Calu3 (cell line): ENCODE results near the gene XPO5. TPM values are rescaled to one million over a fixed set of nuclear protein-coding genes. Genes with fewer than 3 reads are reported as not detected.
A peak's percentile ranks its signal among the peaks of the same experiment; 100 is the strongest.

ENCODE experiments used
- BruUV-seq: library from RNA; stranded (reverse); fragments of 400-500 nt; replicated peaks from 2 replicates; lab custom pipeline; 2021; lab: Mats Ljungman, UMichigan
- CTCF ChIA-PET: fragments of 300-600 bp; sonication (Branson Sonifier 250); formaldehyde crosslinking; loops from one replicate; lab custom pipeline; 2022; ENCODE audit warnings: antibody characterized with exemption; lab: Charles Lee
- DNase-seq: peaks from one replicate; pipeline ENCODE4 v3.0.0; 2022
- H3K27ac Mint-ChIP-seq: one replicate; pipeline ENCODE4 v1.8.0; 2022; ENCODE audit warnings: mixed read lengths; ENCODE audit not compliant: unreplicated experiment
- H3K27me3 Mint-ChIP-seq: one replicate; pipeline ENCODE4 v1.8.0; 2022; ENCODE audit warnings: mixed read lengths; ENCODE audit not compliant: unreplicated experiment
- H3K36me3 Mint-ChIP-seq: one replicate; pipeline ENCODE4 v1.8.0; 2022; ENCODE audit warnings: mild to moderate bottlenecking, moderate library complexity, mixed read lengths; ENCODE audit not compliant: insufficient read depth, unreplicated experiment
- H3K4me1 Mint-ChIP-seq: one replicate; pipeline ENCODE4 v1.8.0; 2022; ENCODE audit warnings: mild to moderate bottlenecking, low read depth, mixed read lengths; ENCODE audit not compliant: unreplicated experiment
- H3K4me3 Mint-ChIP-seq: one replicate; pipeline ENCODE4 v1.8.0; 2022; ENCODE audit warnings: mild to moderate bottlenecking, low read depth, moderate library complexity, mixed read lengths; ENCODE audit not compliant: unreplicated experiment
- H3K9me3 Mint-ChIP-seq: one replicate; pipeline ENCODE4 v1.8.0; 2022; ENCODE audit warnings: low read depth, mixed read lengths; ENCODE audit not compliant: unreplicated experiment
- CTCF ChIP-seq: fragments of 200-600 bp; IDR thresholded peaks from one replicate; pipeline ENCODE4 v1.8.0; 2022; ENCODE audit warnings: antibody characterized with exemption; ENCODE audit not compliant: unreplicated experiment
- intact Hi-C: fragments of 100-400 bp; cut with micrococcal nuclease; formaldehyde crosslinking; loops from one replicate; pipeline ENCODE4 v1.10.0; 2022; ENCODE audit not compliant: unreplicated experiment
- total RNA-seq: library from RNA; stranded (reverse); gene quantifications from 2 replicates; pipeline ENCODE4 v1.2.3, GENCODE V29; 2022

Gene XPO5
- total RNA-seq, 1 experiment from 2014 or later: 131 TPM

GRCh38 chr6:43477235-43478007 lies 98.4 kb downstream of the XPO5 start, which contains the start of gene TJAP1:
Gene TJAP1, plus strand, starts transcription at chr6:43477570. Its CDS starts 21,432 bp downstream, at chr6:43499002.
- Mint-ChIP-seq H3K27ac (peak within 1 kb of the TSS; percentile 82), H3K4me1 (peaks cover 47% of the 10 kb centered on the region), H3K4me3 (peak within 1 kb of the TSS; percentile 90), H3K36me3 (peaks cover 27% of the 10 kb centered on the region), H3K27me3 (no peaks in the 10 kb centered on the region), H3K9me3 (no peaks in the 10 kb centered on the region)
- CTCF ChIA-PET: interaction anchor here (0.6 to 1.4 kb wide), 19 partner anchors 9 to 1951 kb away, joined by 3 to 10 read pairs (median 4); partner anchors contain the start of gene ZNF318
- intact Hi-C loops: no loop called here
- TF ChIP-seq CTCF: no peak
- BruUV-seq: no TSS peak
- DNase-seq: peak; percentile 100

- BruUV-seq: no TSS peak
Measured at GRCh38 chr6:43476746-43477145, 99.1 kb downstream of the XPO5 start.

GRCh38 chr6:43475516-43475915 lies 100.3 kb downstream of the XPO5 start:
- Mint-ChIP-seq H3K4me3 (no peak overlapping the region), H3K27ac (no peak overlapping the region), H3K36me3 (peaks cover 23% of the 10 kb centered on the region), H3K4me1 (peaks cover 31% of the 10 kb centered on the region), H3K27me3 (no peaks in the 10 kb centered on the region), H3K9me3 (no peaks in the 10 kb centered on the region)
- no peak for TF ChIP-seq CTCF
- intact Hi-C loops: no loop called here
- DNase-seq: no peak
- no TSS peak for BruUV-seq
- CTCF ChIA-PET: no interaction called here

More at GRCh38 chr6:43476746-43477145, 99.1 kb downstream of the XPO5 start:
- Mint-ChIP-seq H3K27me3 (no peaks in the 10 kb centered on the region), H3K4me3 (peak overlapping the region; percentile 90), H3K27ac (peak overlapping the region; percentile 82), H3K4me1 (peaks cover 40% of the 10 kb centered on the region), H3K9me3 (no peaks in the 10 kb centered on the region), H3K36me3 (peaks cover 23% of the 10 kb centered on the region)
- CTCF ChIA-PET: interaction anchor here (0.6 to 1.4 kb wide), 7 partner anchors 10 to 1951 kb away, joined by 3 to 7 read pairs (median 4); partner anchors contain the start of gene ZNF318
- DNase-seq: no peak
- intact Hi-C loops: no loop called here
- TF ChIP-seq CTCF: no peak

GRCh38 chr6:43472515-43472914 lies 103.3 kb downstream of the XPO5 start:
- no TSS peak for BruUV-seq
- Mint-ChIP-seq H3K27me3 (peaks cover 18% of the 10 kb centered on the region), H3K4me1 (peaks cover 11% of the 10 kb centered on the region), H3K4me3 (no peak overlapping the region), H3K9me3 (no peaks in the 10 kb centered on the region), H3K27ac (no peak overlapping the region), H3K36me3 (peaks cover 10% of the 10 kb centered on the region)
- no peak for TF ChIP-seq CTCF
- intact Hi-C loops: no loop called here
- CTCF ChIA-PET: interaction anchor here (0.7 to 1.0 kb wide), 2 partner anchors 34 to 265 kb away, joined by 3 read pairs; no protein-coding TSS in a partner anchor
- no peak for DNase-seq

Other genes starting within 250 kb of the XPO5 start
- 14.7 and 15.8 TPM in 2 replicates for gene ZNF318, start 206.4 kb downstream of the XPO5 start, total RNA-seq
- gene ABCC10, start 148.5 kb downstream of the XPO5 start, total RNA-seq: 53.0 and 60.4 TPM in 2 replicates
- 0.59 and 0.86 TPM in 2 replicates for gene DLK2, start 120.5 kb downstream of the XPO5 start, total RNA-seq
- 70.7 and 72.3 TPM in 2 replicates for gene TJAP1, start 98.5 kb downstream of the XPO5 start, total RNA-seq
- 0.47 and 0.50 TPM in 2 replicates for gene LRRC73, start 65.7 kb downstream of the XPO5 start, total RNA-seq
- gene YIPF3, start 59.1 kb downstream of the XPO5 start, total RNA-seq: 127 and 133 TPM in 2 replicates
- 79.6 and 92.1 TPM in 2 replicates for gene POLR1C, start 58.9 kb downstream of the XPO5 start, total RNA-seq
- gene POLH, start 147 bp upstream of the XPO5 start, total RNA-seq: 25.7 and 31.9 TPM in 2 replicates
- 186 and 188 TPM in 2 replicates for gene GTPBP2, start 53.2 kb upstream of the XPO5 start, total RNA-seq
- gene MAD2L1BP, start 59.8 kb upstream of the XPO5 start, total RNA-seq: 48.2 and 53.2 TPM in 2 replicates
- 0.15 and 0.19 TPM in 2 replicates for gene RSPH9, start 69.0 kb upstream of the XPO5 start, total RNA-seq
- gene MRPS18A, start 111.8 kb upstream of the XPO5 start, total RNA-seq: 88.8 and 106 TPM in 2 replicates
- gene VEGFA, start 194.2 kb upstream of the XPO5 start, total RNA-seq: 345 and 407 TPM in 2 replicates